Measurements from ENCODE around the gene IL20RB. TPM values are rescaled to one million over a fixed set of nuclear protein-coding genes. Genes with fewer than 3 reads are reported as not detected.

The IL20RB gene
- total RNA-seq, 1 donor from 2014 or later = 1.8 TPM

GRCh38 chr3:136937175-136937574, 20.6 kb upstream of the IL20RB start:
- Histone ChIP-seq H3K36me3 (no peaks in the 10 kb centered on the region), H3K9me3 (no peaks in the 10 kb centered on the region), H3K4me3 (no peak overlapping the region), H3K27me3 (ENCODE audit: low read depth) (no peaks in the 10 kb centered on the region), H3K27ac (no peak overlapping the region), H3K4me1 (peaks cover 56% of the 10 kb centered on the region)
- no peak for TF ChIP-seq CTCF (IDR thresholded peaks at IDR 0.05)
- intact Hi-C loops (cut with DNase I) = no loop called here
- ATAC-seq (no peak), DNase-seq (no peak)

- no peak overlapping the region for H3K27ac ChIP-seq
- intact Hi-C loops (cut with DNase I) = no loop called here
- no peaks in the 10 kb centered on the region for H3K27me3 ChIP-seq (ENCODE audit: low read depth)
Measured at GRCh38 chr3:136937851-136938250, 19.9 kb upstream of the IL20RB start.

GRCh38 chr3:136938334-136938733, 19.4 kb upstream of the IL20RB start:
- Histone ChIP-seq H3K27me3 (ENCODE audit: low read depth) (no peaks in the 10 kb centered on the region), H3K9me3 (no peaks in the 10 kb centered on the region), H3K4me1 (peaks cover 54% of the 10 kb centered on the region), H3K27ac (no peak overlapping the region), H3K4me3 (no peak overlapping the region), H3K36me3 (no peaks in the 10 kb centered on the region)
- intact Hi-C loops (cut with DNase I) = no loop called here
- TF ChIP-seq CTCF (IDR thresholded peaks at IDR 0.05) = no peak
- peak in 1 of 2 donors; percentile 57 for ATAC-seq
- no peak for DNase-seq

More at GRCh38 chr3:136937851-136938250, 19.9 kb upstream of the IL20RB start:
- no peak for ATAC-seq
- no peak for TF ChIP-seq CTCF (IDR thresholded peaks at IDR 0.05)
- Histone ChIP-seq H3K4me1 (peaks cover 54% of the 10 kb centered on the region), H3K9me3 (no peaks in the 10 kb centered on the region), H3K36me3 (no peaks in the 10 kb centered on the region), H3K4me3 (no peak overlapping the region)
- no peak for DNase-seq

GRCh38 chr3:136939489-136939888, 18.3 kb upstream of the IL20RB start:
- no peak for DNase-seq
- no peak for TF ChIP-seq CTCF (IDR thresholded peaks at IDR 0.05)
- no peak for ATAC-seq
- H3K9me3 ChIP-seq = no peaks in the 10 kb centered on the region
- no peak overlapping the region for H3K27ac ChIP-seq
- H3K4me3 ChIP-seq = no peak overlapping the region
- H3K27me3 ChIP-seq (ENCODE audit: low read depth) = no peaks in the 10 kb centered on the region
- peaks cover 60% of the 10 kb centered on the region for H3K4me1 ChIP-seq
- no peaks in the 10 kb centered on the region for H3K36me3 ChIP-seq
- intact Hi-C loops (cut with DNase I) = no loop called here

GRCh38 chr3:136942803-136943202, 15.0 kb upstream of the IL20RB start:
- no peaks in the 10 kb centered on the region for H3K27me3 ChIP-seq (ENCODE audit: low read depth)
- ATAC-seq (no peak), DNase-seq (no peak)
- H3K4me3 ChIP-seq = no peak overlapping the region
- no peak for TF ChIP-seq CTCF (IDR thresholded peaks at IDR 0.05)
- peaks cover 15% of the 10 kb centered on the region for H3K36me3 ChIP-seq
- H3K9me3 ChIP-seq = no peaks in the 10 kb centered on the region
- peaks cover 63% of the 10 kb centered on the region for H3K4me1 ChIP-seq
- intact Hi-C loops (cut with DNase I) = no loop called here
- H3K27ac ChIP-seq = no peak overlapping the region

- intact Hi-C loops (cut with DNase I) = no loop called here
- no peak for TF ChIP-seq CTCF (IDR thresholded peaks at IDR 0.05)
- ATAC-seq (no peak), DNase-seq (no peak)
- peaks cover 56% of the 10 kb centered on the region for H3K4me1 ChIP-seq
- no peaks in the 10 kb centered on the region for H3K27me3 ChIP-seq (ENCODE audit: low read depth)
- H3K27ac ChIP-seq = no peak overlapping the region
- H3K4me3 ChIP-seq = peak overlapping the region; percentile 3
- H3K36me3 ChIP-seq = peaks cover 21% of the 10 kb centered on the region
- H3K9me3 ChIP-seq = no peaks in the 10 kb centered on the region
Measured at GRCh38 chr3:136943436-136943835, 14.3 kb upstream of the IL20RB start.
